ENCODE data around the gene CHST2.

The CHST2 gene

GRCh38 chr3:143170074-143170473, 50.5 kb downstream of the CHST2 start:
- no peak for DNase-seq

GRCh38 chr3:143170676-143171075, 51.1 kb downstream of the CHST2 start:
- no peak for DNase-seq

GRCh38 chr3:143171141-143171980, 51.8 kb downstream of the CHST2 start:
- no peak for DNase-seq

- DNase-seq = no peak
Observed at GRCh38 chr3:143172062-143172794, 52.7 kb downstream of the CHST2 start.

DNA sequence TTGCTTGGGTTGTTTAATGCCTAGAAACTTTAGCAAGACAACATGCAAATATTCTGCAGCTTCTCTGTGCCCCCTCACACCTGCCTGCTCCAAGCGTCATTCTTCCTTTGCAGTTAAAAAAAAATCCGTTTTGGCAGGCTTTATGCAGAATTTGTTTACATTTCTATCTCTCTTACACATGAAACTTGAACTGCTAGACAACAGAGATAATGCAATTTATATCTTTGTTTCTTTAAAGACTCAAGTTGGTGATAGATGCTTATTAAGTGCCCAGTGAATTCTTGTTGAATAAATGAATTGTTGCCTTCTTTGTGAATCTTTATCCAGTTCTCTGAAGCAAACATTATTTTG, 53.2 kb downstream of the CHST2 start:
- no peak for DNase-seq

- no peak for DNase-seq
Observed at GRCh38 chr3:143173242-143173641, 53.7 kb downstream of the CHST2 start.

Measured in cerebellar nuclear complex (tissue), 1 donor.